ENCODE measurements around the gene MINK1.
"Not testable (repeated sequence)": the region's sequence is repeated elsewhere in the genome, so short reads cannot be mapped to it uniquely, and the experiment has no call there.

DNA sequence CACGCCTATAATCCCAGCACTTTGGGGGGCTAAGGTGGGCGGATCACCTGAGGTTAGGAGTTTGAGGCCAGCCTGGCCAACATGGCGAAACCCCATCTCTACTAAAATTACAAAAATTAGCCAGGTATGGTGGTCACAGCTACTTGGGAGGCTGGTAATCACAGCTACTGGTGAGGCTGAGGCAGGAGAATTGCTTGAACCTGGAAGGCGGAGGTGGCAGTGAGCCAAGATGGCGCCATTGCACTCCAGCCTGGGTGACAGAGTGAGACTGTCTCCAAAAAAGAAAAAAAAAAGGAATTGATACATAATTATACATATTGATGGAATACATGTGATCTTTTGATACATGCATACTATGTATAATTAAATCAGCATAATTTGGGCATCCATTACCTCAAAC is 34.4 kb downstream of the MINK1 start:
- TF ChIP-seq, protein P1, sequence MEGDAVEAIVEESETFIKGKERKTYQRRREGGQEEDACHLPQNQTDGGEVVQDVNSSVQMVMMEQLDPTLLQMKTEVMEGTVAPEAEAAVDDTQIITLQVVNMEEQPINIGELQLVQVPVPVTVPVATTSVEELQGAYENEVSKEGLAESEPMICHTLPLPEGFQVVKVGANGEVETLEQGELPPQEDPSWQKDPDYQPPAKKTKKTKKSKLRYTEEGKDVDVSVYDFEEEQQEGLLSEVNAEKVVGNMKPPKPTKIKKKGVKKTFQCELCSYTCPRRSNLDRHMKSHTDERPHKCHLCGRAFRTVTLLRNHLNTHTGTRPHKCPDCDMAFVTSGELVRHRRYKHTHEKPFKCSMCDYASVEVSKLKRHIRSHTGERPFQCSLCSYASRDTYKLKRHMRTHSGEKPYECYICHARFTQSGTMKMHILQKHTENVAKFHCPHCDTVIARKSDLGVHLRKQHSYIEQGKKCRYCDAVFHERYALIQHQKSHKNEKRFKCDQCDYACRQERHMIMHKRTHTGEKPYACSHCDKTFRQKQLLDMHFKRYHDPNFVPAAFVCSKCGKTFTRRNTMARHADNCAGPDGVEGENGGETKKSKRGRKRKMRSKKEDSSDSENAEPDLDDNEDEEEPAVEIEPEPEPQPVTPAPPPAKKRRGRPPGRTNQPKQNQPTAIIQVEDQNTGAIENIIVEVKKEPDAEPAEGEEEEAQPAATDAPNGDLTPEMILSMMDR (IDR thresholded peaks at IDR 0.05; ENCODE audit: low read depth, low read length), result not testable (repeated sequence)
- TF ChIP-seq MYC (IDR thresholded peaks at IDR 0.05; ENCODE audit: low read depth, low read length); POLR2A (IDR thresholded peaks at IDR 0.05; ENCODE audit: extremely low read depth, insufficient read length): not testable (repeated sequence)
- TF ChIP-seq, protein P2, sequence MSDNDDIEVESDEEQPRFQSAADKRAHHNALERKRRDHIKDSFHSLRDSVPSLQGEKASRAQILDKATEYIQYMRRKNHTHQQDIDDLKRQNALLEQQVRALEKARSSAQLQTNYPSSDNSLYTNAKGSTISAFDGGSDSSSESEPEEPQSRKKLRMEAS (IDR thresholded peaks at IDR 0.05; ENCODE audit: low read depth, low read length), result not testable (repeated sequence)

Data from NB4 (cell line).